GM12878 (cell line): ENCODE measurements around the gene UBQLN4. TPM values are rescaled to one million over a fixed set of nuclear protein-coding genes. Genes with fewer than 3 reads are reported as not detected.

Source experiments
- CBX5 ChIP-seq: sonication (generic); IDR thresholded peaks from 2 replicates; pipeline ENCODE4 v1.6.1; 2016; ENCODE audit warnings: low read depth, moderate library complexity, mild to moderate bottlenecking, inconsistent platforms
- CEBPZ ChIP-seq: fragments of 150-350 bp; IDR thresholded peaks from 2 replicates; pipeline ENCODE4 v1.6.1; 2016; ENCODE audit warnings: low read depth, low read length
- EP300 ChIP-seq, 2 experiments: fragments of 150-350 bp in 1 of 2; IDR thresholded peaks; 2 replicates each; pipeline ENCODE4 v1.6.1; 2011 to 2012; ENCODE audit warnings: low read depth in 2 of 2, low read length in 2 of 2, borderline replicate concordance in 1 of 2, improper control_type of control experiment in 1 of 2, inconsistent platforms in 1 of 2; ENCODE audit not compliant: control insufficient read depth in 1 of 2
- EZH2 ChIP-seq: IDR thresholded peaks from 2 replicates; pipeline ENCODE4 v1.6.1; 2012; ENCODE audit warnings: low read depth, mild to moderate bottlenecking, control low read depth, inconsistent platforms, low read length, borderline replicate concordance; ENCODE audit not compliant: control insufficient read depth
- LARP7 ChIP-seq: fragments of 450-650 bp; IDR thresholded peaks from 2 replicates; pipeline ENCODE4 v1.6.1; 2017; ENCODE audit warnings: mild to moderate bottlenecking
- MEF2A ChIP-seq: IDR thresholded peaks from 2 replicates; pipeline ENCODE4 v1.6.1; 2011; ENCODE audit warnings: low read depth, mild to moderate bottlenecking, low read length, moderate library complexity; ENCODE audit not compliant: insufficient read depth
- MYC ChIP-seq: IDR thresholded peaks from 2 replicates; pipeline ENCODE4 v1.6.1; 2011; ENCODE audit warnings: mild to moderate bottlenecking, low read length, moderate library complexity, inconsistent platforms; ENCODE audit not compliant: insufficient read depth, insufficient replicate concordance, insufficient read length, severe bottlenecking
- NFIC ChIP-seq: IDR thresholded peaks from 2 replicates; pipeline ENCODE4 v1.6.1; 2012; ENCODE audit warnings: low read depth, mild to moderate bottlenecking, inconsistent platforms, low read length, moderate library complexity
- NR2C1 ChIP-seq: fragments of 450-650 bp; IDR thresholded peaks from 2 replicates; pipeline ENCODE4 v1.6.1; 2017; ENCODE audit warnings: antibody characterized with exemption, mild to moderate bottlenecking, moderate library complexity
- PAX5 ChIP-seq: IDR thresholded peaks from 2 replicates; pipeline ENCODE4 v1.6.1; 2011; ENCODE audit warnings: low read depth, low read length, borderline replicate concordance
- POLR2AphosphoS5 ChIP-seq: IDR thresholded peaks from 2 replicates; pipeline ENCODE4 v1.6.1; 2011; ENCODE audit warnings: mild to moderate bottlenecking, low read length, inconsistent platforms
- PRDM15 ChIP-seq: fragments of 450-650 bp; formaldehyde crosslinking; IDR thresholded peaks from 2 replicates; pipeline ENCODE4 v1.4.0; 2020; ENCODE audit warnings: mild to moderate bottlenecking, moderate library complexity
- RBBP5 ChIP-seq: fragments of 200-600 bp; sonication (generic); conservative IDR thresholded peaks from 2 replicates; pipeline ENCODE4 v1.6.1; 2016
- SIN3A ChIP-seq: IDR thresholded peaks from 2 replicates; pipeline ENCODE4 v1.6.1; 2012; ENCODE audit warnings: low read depth, low read length, improper control_type of control experiment
- SIX5 ChIP-seq: IDR thresholded peaks from 2 replicates; pipeline ENCODE4 v1.6.1; 2011; ENCODE audit warnings: mild to moderate bottlenecking, low read depth, low read length, moderate library complexity; ENCODE audit not compliant: severe bottlenecking
- SREBF2 ChIP-seq: IDR thresholded peaks from 2 replicates; pipeline ENCODE4 v1.6.1; 2012; ENCODE audit warnings: mild to moderate bottlenecking, low read length
- STAT1 ChIP-seq: fragments of 450-650 bp; conservative IDR thresholded peaks from 2 replicates; pipeline ENCODE4 v1.6.1; 2014; ENCODE audit warnings: antibody characterized with exemption, mild to moderate bottlenecking
- TBL1XR1 ChIP-seq: IDR thresholded peaks from 2 replicates; pipeline ENCODE4 v1.6.1; 2012; ENCODE audit warnings: low read depth, low read length, improper control_type of control experiment
- ZBTB40 ChIP-seq: fragments of 450-650 bp; IDR thresholded peaks from 2 replicates; pipeline ENCODE4 v1.6.1; 2016; ENCODE audit warnings: mild to moderate bottlenecking, moderate library complexity, borderline replicate concordance
- polyA plus RNA-seq, 11 experiments: library from polyadenylated mRNA; depleted of rRNA in 4 of 11; unstranded in 6 of 11; stranded (reverse) in 5 of 11; fragments of >200 nt; fragmentation: Nextera tagmentation in 4 of 11; fragmentation: Illumina TruSeq in 1 of 11; extraction: Ambion mirVana in 4 of 11; extraction: Trizol in 1 of 11; gene quantifications; 1 replicate in 1 of 11; 2 replicates in 10 of 11; pipeline versions ENCODE4 v1.2.1 to v1.2.3, GENCODE V29; 2011 to 2016; ENCODE audit warnings: inconsistent platforms in 2 of 11, missing spikeins in 2 of 11, low read depth in 1 of 11
- total RNA-seq, 4 experiments: library from RNA; depleted of rRNA in 3 of 4; stranded (reverse); fragments of >200 nt in 3 of 4; fragmentation: Illumina TruSeq in 1 of 4; extraction: Trizol in 1 of 4; gene quantifications; 2 replicates each; pipeline versions ENCODE4 v1.2.1 to v1.2.3, GENCODE V29; 2013 to 2021

The UBQLN4 gene
- total and polyA plus RNA-seq, 10 of the 15 experiments (the other 5 are each of a cell fraction or from before 2014, with no cell fraction given) = 10.0 to 44.6 (median 19.7) TPM

DNA sequence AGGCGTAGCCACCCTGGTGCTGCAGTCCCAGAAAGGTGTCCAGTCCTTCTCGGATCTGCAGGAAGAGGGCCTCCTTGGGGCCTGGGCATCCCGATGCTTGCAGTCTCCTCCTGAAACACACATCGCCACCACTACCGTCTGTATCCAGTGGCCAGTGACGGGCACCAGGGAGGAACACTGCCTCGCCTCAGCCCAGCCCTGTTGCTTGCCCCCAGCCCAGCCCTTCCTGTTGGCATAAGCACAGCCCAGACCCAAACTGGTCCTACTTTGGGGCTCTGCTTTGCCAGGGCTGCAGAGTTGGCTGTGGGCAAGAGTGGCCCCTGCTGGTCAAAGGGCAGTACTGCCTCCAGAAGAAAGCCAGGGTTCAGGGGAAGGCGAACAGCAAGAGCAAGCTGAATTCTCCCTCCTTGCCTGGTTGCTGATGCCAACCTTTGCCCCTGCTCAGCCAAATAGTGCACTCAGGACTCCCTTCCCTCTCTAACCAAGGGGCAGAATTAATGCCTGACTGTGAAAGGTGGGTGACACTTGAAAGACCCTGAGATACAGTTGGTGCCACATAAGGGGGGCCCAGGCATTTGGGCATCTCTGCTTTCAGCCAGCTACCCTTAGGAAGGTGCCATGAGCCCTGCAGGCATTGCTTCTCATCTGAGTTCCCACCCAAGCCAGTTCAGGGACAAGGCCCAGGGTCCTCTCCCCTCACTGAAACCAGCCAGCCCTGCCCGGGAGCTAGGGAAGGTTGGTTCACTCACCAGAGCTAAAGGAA lies 64.2 kb downstream of the UBQLN4 start (continued):
- TF ChIP-seq PRDM15 (CRISPR knock-in tag) (no peak), CBX5 (no peak), EP300 (IDR thresholded peaks at IDR 0.05; ENCODE audit: borderline replicate concordance in 1 of 2, control insufficient read depth in 1 of 2, low read depth in 2 of 2, low read length in 2 of 2) (no peak), EZH2 (no peak), TBL1XR1 (peak; percentile 65; the same call in 1 of the 2 replicates), SREBF2 (no peak), MEF2A (no peak), NR2C1 (no peak), POLR2AphosphoS5 (no peak), PAX5 (no peak), LARP7 (peak; percentile 57; the same call in 1 of the 2 replicates), CEBPZ (no peak), SIX5 (no peak), NFIC (no peak), MYC (no peak), RBBP5 (no peak), SIN3A (no peak), STAT1 (no peak), ZBTB40 (no peak)
